GM18517 (cell line): Measurements from ENCODE around the gene CHRM1.
"Not testable (repeated sequence)": the region's sequence is repeated elsewhere in the genome, so short reads cannot be mapped to it uniquely, and the experiment has no call there.

Experiments used
- ATAC-seq: cut with Tn5 transposase; IDR thresholded peaks from one replicate; pipeline ENCODE4 v1.9.1; 2021; ENCODE audit warnings: mild to moderate bottlenecking, moderate library complexity; ENCODE audit not compliant: unreplicated experiment

Gene CHRM1

GRCh38 chr11:62880231-62880802 is 40.8 kb downstream of the CHRM1 start:
- ATAC-seq: peak; percentile 17

GRCh38 chr11:62879235-62879978 is 41.8 kb downstream of the CHRM1 start:
- ATAC-seq: no peak

- no peak for ATAC-seq
These were observed 44.5 kb downstream of the CHRM1 start for GRCh38 chr11:62876712-62877111.

DNA sequence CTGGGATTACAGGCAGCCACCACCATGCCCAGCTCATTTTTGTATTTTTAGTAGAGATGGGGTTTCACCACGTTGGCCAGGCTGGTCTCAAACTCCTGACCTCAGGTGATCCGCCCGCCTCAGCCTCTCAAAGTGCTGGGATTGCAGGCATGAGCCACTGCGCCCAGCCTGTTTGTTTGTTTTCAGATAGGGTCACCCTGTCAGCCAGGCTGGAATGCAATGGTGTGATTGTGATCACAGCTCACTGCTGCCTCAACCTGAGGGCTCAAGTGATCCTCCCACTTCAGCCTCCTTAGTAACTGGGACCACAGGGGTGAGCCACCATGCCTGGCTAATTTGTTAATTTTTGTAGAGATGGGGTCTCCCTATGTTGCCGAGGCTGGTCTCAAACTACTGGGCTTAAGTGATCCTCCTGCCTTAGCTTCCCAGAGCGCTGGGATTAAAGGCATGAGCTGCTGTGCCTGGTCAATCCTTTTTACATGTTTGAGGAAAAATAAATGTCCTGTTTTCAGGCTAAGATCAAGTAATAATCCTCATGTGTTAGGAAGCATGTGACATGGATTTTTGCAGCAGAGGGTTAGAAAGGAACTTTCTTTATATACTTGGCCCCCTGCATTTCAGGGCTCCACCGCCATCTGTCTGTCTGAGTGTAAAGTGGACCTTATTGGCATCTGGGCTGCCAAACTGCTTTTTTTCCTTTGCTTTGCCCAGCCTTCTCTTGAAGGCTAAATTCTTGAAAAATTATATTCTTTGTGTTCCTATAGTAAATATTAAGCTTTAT is 45.3 kb downstream of the CHRM1 start:
- ATAC-seq: no peak

DNA sequence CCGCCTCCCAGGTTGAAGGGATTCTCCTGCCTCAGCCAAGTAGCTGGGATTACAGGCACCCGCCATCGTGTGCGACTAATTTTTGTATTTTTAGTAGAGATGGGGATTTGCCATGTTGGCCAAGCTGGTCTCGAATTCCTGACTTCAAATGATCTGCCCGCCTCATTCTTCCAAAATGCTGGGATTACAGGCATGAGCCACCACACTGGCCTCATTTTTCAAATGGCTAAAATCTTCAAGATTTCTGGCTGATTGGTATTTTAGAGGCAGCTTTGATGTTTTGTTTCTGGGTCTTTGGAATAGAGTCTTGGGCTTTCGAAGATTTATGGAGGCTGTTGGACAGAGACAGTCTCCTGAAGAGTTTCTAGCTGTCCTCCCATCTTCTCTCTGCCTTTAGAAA is 46.3 kb downstream of the CHRM1 start:
- no peak for ATAC-seq

DNA sequence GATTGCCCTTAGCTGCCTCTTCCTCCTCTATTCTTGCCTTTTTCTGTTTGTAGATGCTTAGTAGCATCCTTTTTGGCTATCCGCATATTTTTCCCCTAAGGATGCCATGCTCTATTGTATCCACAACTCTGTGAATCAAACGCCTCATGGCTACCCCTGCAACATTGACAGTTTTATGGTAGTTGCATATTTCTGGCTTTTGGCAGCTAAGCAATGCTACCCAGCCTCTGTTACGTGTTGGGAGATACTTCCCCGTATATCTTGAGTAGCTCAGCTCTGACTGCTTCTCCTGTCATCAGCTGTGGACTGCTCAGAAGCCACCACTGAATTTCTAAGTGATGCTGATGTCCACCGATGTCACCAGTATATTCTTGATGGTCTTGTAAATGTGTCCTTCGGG is 55.5 kb downstream of the CHRM1 start:
- no peak for ATAC-seq

DNA sequence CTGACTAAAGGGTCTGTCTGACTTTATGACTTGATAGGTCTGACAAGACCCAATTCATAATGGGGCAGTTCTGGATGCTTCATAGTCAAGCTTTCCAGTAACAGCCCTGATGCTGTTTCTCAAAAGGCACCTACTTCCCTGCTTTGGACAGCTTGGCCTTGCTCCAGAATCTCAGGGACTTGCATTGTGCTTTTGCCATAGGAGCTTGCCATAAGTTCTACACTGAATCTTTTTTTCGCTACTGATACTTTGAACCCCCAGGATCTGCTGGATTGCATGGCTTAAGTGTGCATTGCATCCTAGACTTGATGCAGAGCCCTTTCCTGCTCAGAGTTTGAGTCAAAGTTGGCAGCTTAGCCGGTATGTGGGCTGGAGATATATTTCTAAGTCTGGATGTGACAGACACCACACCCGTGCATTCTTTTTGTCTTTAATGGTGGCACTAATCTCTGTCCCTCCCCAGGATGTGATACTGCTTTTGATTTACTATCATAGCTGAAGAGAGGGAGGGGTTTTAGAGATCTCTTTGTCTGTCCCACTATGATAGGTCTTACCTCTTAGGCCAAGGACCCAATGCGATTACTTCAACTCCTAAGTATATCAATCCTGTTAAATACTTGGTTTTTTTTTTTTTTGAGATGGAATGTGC is 57.4 kb downstream of the CHRM1 start:
- ATAC-seq: no peak

DNA sequence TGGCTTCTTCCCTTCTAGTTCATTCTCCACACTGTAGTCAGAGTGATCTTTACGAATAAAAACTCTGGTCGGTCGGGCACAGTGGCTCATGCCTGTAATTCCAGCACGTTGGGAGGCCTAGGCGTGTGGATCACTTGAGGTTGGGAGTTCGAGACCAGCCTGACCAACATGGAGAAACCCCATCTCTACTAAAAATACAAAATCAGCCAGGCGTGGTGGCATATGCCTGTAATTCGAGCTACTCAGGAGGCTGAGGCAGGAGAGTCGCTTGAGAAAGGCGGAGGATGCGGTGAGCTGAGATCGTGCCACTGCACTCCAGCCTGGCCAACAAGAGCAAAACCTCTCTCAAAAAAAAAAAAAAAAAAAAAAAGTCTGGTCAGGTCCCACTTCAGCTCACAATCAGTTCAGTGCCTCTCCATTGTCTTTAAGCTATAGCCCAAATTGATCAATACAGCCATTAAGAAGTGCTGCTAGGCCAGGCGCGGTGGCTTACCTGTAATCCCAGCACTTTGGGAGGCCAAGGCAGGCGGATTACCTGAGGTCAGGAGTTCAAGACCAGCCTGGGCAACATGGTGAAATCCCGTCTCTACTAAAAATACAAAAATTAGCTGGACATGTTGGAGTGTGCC is 59.5 kb downstream of the CHRM1 start:
- not testable (repeated sequence) for ATAC-seq

- no peak for ATAC-seq
These were observed 60.2 kb downstream of the CHRM1 start for GRCh38 chr11:62860835-62861563.

DNA sequence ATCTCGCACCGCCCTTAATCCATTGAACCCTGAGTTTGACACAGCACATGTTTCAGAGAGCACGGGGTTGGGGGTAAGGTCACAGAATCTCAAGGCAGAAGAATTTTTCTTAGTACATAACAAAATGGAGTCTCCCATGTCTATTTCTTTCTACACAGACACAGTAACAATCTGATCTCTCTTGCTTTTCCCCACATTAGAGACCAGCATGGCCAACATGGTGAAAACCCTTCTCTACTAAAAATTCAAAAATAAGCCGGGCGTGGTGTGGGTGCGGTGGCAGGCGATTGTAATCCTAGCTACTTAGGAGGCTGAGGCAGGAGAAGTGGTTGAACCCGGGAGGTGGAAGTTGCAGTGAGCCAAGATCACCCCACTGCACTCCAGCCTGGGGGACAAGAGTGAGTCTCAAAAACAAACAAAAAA is 61.9 kb downstream of the CHRM1 start:
- not testable (repeated sequence) for ATAC-seq
